Transverse colon (tissue), 4 donors: ENCODE results near the gene DENND2D. TPM values are rescaled to one million over a fixed set of nuclear protein-coding genes. Genes with fewer than 3 reads are reported as not detected.

Source experiments
- DNase-seq: peaks from one replicate; pipeline ENCODE4 v3.0.0-alpha.2; 2019
- H3K27ac ChIP-seq, 4 donors: fragments of 200-600 bp; sonication (generic); 2 replicates each; pipeline ENCODE4 v1.5.1; 2016 to 2018; ENCODE audit warnings: inconsistent platforms in 4 of 4
- H3K27me3 ChIP-seq: fragments of 200-600 bp; sonication (generic); 2 replicates; pipeline ENCODE4 v1.5.1; 2017; ENCODE audit warnings: inconsistent platforms
- H3K36me3 ChIP-seq, 4 donors: fragments of 200-600 bp; sonication (generic); 2 replicates each; pipeline ENCODE4 v1.5.1; 2017 to 2019; ENCODE audit warnings: inconsistent platforms in 4 of 4
- H3K4me1 ChIP-seq, 4 donors: fragments of 200-600 bp; sonication (generic); 2 replicates each; pipeline ENCODE4 v1.5.1; 2017 to 2020; ENCODE audit warnings: inconsistent platforms in 4 of 4
- H3K4me3 ChIP-seq, 4 donors: fragments of 200-600 bp; sonication (generic); 1 replicate in 1 of 4; 2 replicates in 3 of 4; pipeline versions ENCODE4 v1.5.1 to v1.6.1; 2017 to 2019; ENCODE audit warnings: inconsistent platforms in 4 of 4
- H3K9me3 ChIP-seq, 2 donors: fragments of 200-600 bp; sonication (generic); 2 replicates each; pipeline ENCODE4 v1.5.1; 2017 to 2019; ENCODE audit warnings: inconsistent platforms in 2 of 2
- EP300 ChIP-seq: sonication (generic); formaldehyde crosslinking; IDR thresholded peaks from one replicate; pipeline ENCODE4 v1.6.1; 2017; ENCODE audit warnings: antibody characterized with exemption, low read depth
- POLR2A ChIP-seq: fragments of 450-650 bp; IDR thresholded peaks from one replicate; pipeline ENCODE4 v1.6.1; 2016; ENCODE audit warnings: antibody characterized with exemption, mild to moderate bottlenecking, moderate library complexity
- POLR2AphosphoS5 ChIP-seq, 3 donors: sonication (generic); formaldehyde crosslinking; IDR thresholded peaks; one replicate each; pipeline ENCODE4 v1.6.1; 2016; ENCODE audit warnings: antibody characterized with exemption in 3 of 3
- WGBS, 2 donors: methylation state at CpG; one replicate each; pipeline ENCODE4 v1.1.5; 2018; ENCODE audit warnings: low coverage in 1 of 2; 5-methylcytosine and 5-hydroxymethylcytosine counted together
- in situ Hi-C, 4 donors: fragments of 200-750 bp; cut with MboI; loops; one replicate each; pipeline versions ENCODE4 v1.15.0 to v1.15.1; 2017; ENCODE audit warnings: low sequenced_read_pairs in 3 of 4, low pct_ligation_motif_present in 1 of 4, low pct_unique_long_range_greater_than_20kb in 1 of 4
- intact Hi-C: fragments of 100-400 bp; cut with DNase I; formaldehyde crosslinking; loops from one replicate; pipeline ENCODE4 v1.15.1; 2023; ENCODE audit warnings: low total_unique reads
- total RNA-seq, 4 donors: library from RNA; depleted of rRNA; stranded (reverse); fragments of >200 nt; gene quantifications; one replicate each; pipeline ENCODE4 v1.1.0, GENCODE V29; 2016
- TF ChIP-seq, protein P1 (sequence below), 5 experiments: fragments of 200-600 bp in 3 of 5; fragments of 450-650 bp in 2 of 5; sonication (generic) in 3 of 5; IDR thresholded peaks; 1 replicate in 2 of 5; 2 replicates in 3 of 5; pipeline ENCODE4 v1.5.1; 2016 to 2017; ENCODE audit warnings: antibody characterized with exemption in 5 of 5, inconsistent platforms in 3 of 5, mild to moderate bottlenecking in 2 of 5, moderate library complexity in 1 of 5

DENND2D gene
- total RNA-seq, 4 donors from 2014 or later, result 43.4 to 61.0 (median 50.7) TPM

DNA sequence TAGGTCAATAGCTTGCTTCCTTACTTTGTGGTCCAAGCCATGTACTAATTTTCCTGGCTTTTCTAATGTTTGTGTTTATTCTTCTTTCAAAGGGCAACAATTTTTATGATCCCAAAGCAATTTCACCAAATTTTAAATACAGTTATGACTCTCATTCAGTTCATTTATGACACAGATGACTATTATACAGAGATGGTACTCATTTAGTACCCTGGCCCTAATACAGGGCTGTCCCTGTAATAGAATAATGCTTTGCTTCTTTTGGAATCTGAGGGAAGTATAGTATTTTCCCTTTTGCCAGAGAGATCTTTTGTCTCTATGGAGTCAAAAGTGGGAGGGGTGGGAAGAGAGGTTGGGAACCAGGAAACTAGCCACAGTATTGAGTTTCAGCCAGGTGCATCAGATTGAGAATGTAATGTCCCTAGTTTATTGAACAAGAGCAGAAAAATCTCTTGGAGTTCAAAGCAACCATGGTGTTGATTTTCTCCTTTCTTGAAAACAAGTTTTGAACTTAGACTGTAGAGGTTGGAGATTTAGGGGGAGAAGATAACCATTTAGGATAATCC is 20.4 kb downstream of the DENND2D start:
- Histone ChIP-seq H3K4me1 (peaks cover 0 to 32% (median 5%) of the 10 kb centered on the region in 4 donors), H3K27ac (no peak overlapping the region), H3K27me3 (no peaks in the 10 kb centered on the region), H3K36me3 (peaks cover 0 to 28% (median 9%) of the 10 kb centered on the region in 4 donors), H3K9me3 (no peaks in the 10 kb centered on the region), H3K4me3 (no peak overlapping the region)
- no peak for DNase-seq
- intact Hi-C loops (no loop called here), in situ Hi-C loops (no loop called here)
- TF ChIP-seq POLR2A (no peak), POLR2AphosphoS5 (IDR thresholded peaks at IDR 0.05) (no peak), EP300 (no peak)
- TF ChIP-seq, protein P1, sequence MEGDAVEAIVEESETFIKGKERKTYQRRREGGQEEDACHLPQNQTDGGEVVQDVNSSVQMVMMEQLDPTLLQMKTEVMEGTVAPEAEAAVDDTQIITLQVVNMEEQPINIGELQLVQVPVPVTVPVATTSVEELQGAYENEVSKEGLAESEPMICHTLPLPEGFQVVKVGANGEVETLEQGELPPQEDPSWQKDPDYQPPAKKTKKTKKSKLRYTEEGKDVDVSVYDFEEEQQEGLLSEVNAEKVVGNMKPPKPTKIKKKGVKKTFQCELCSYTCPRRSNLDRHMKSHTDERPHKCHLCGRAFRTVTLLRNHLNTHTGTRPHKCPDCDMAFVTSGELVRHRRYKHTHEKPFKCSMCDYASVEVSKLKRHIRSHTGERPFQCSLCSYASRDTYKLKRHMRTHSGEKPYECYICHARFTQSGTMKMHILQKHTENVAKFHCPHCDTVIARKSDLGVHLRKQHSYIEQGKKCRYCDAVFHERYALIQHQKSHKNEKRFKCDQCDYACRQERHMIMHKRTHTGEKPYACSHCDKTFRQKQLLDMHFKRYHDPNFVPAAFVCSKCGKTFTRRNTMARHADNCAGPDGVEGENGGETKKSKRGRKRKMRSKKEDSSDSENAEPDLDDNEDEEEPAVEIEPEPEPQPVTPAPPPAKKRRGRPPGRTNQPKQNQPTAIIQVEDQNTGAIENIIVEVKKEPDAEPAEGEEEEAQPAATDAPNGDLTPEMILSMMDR (IDR thresholded peaks at IDR 0.05), result no peak

DNA sequence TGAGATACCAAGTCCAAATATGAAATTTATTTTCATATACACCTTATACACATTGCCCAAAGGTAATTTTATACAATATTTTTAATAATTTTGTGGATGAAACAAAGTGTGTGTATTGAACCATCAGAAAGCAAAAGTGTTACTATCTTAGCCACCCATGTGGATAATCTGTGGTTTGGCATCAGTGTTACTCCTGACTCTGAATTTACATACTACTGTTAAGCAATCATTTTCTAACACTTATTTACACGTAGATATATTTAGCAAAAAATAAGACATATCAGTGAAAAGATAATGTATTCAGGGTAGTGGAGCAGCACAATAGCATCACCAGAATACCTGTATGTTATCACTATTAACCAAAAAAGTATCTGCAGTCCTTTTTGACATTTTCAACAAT is 23.8 kb downstream of the DENND2D start:
- peaks cover 0 to 33% (median 3%) of the 10 kb centered on the region in 4 donors for H3K36me3 ChIP-seq
- DNase-seq, result no peak
- in situ Hi-C loops, result no loop called here

DNA sequence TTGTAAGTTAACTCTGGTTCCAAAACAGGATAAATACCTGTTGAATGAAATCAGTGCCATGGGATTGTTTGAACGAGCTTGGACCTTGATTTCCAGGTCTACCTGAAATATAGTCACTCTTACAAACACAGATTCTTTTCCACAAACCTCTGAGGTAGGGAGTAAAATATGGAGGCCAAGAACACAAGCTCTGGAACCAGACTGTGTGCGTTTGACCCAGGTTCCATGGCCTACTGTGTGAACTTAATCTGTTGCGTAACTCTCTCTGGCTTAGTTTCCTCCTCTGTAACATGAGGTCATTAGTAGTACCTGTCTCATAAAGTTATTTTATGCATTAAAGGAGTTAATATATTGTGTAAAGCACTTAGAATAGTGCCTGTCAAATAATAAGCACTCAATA is 25.1 kb downstream of the DENND2D start:
- Histone ChIP-seq H3K36me3 (peaks cover 0 to 33% (median 3%) of the 10 kb centered on the region in 4 donors), H3K4me1 (no peaks in the 10 kb centered on the region), H3K4me3 (no peak overlapping the region), H3K9me3 (no peaks in the 10 kb centered on the region), H3K27me3 (no peaks in the 10 kb centered on the region), H3K27ac (no peak overlapping the region)
- 70 to 91% methylated on average over 2 to 3 of the region's 3 CpGs for WGBS, 2 donors
- DNase-seq, result no peak
- in situ Hi-C loops, result no loop called here
- intact Hi-C loops, result no loop called here
- no peak for TF ChIP-seq POLR2AphosphoS5 (IDR thresholded peaks at IDR 0.05)
- TF ChIP-seq, protein P1 (IDR thresholded peaks at IDR 0.05), result no peak
- no peak for TF ChIP-seq POLR2A
- no peak for TF ChIP-seq EP300

More for the DNA sequence above, 23.8 kb downstream of the DENND2D start:
- Histone ChIP-seq H3K27me3 (no peaks in the 10 kb centered on the region), H3K27ac (no peak overlapping the region), H3K4me3 (no peak overlapping the region), H3K9me3 (no peaks in the 10 kb centered on the region), H3K4me1 (peaks cover 0 to 4% (median 0%) of the 10 kb centered on the region in 4 donors)
- TF ChIP-seq, protein P1 (IDR thresholded peaks at IDR 0.05), result no peak
- no peak for TF ChIP-seq POLR2AphosphoS5 (IDR thresholded peaks at IDR 0.05)
- TF ChIP-seq EP300, result no peak
- no peak for TF ChIP-seq POLR2A
- WGBS, 2 donors, result 53 to 56% methylated on average over 1 of the region's 1 CpG
- intact Hi-C loops, result no loop called here

DNA sequence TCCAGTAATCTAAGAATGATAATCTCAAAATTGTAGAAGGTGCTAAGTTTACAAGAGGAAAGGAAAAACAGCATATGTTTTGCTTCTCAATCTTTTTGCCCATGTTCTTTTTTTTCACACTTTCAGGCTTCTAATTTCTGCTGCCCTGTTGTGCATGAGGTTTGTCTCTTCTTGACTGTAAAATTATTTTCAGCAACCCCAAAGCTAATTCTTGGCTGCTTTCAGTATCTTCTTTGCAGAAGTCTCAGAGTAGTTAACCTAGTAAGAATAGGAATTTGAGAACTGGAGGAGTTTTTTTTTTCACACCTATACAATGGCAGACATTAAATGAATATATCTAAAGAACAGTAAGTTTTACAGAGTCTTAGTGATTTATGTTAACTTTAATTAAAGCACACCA is 26.4 kb downstream of the DENND2D start:
- Histone ChIP-seq H3K27ac (no peak overlapping the region), H3K4me3 (no peak overlapping the region), H3K9me3 (no peaks in the 10 kb centered on the region), H3K27me3 (no peaks in the 10 kb centered on the region), H3K36me3 (peaks cover 0 to 34% (median 5%) of the 10 kb centered on the region in 4 donors), H3K4me1 (no peaks in the 10 kb centered on the region)
- no peak for DNase-seq
- intact Hi-C loops, result no loop called here
- in situ Hi-C loops, result no loop called here
- TF ChIP-seq POLR2AphosphoS5 (IDR thresholded peaks at IDR 0.05) (no peak), POLR2A (no peak), EP300 (no peak)
- TF ChIP-seq, protein P1 (IDR thresholded peaks at IDR 0.05), result no peak
